ENCODE measurements around the gene TMEM208. TPM values are rescaled to one million over a fixed set of nuclear protein-coding genes. Genes with fewer than 3 reads are reported as not detected.

Gene TMEM208
- total RNA-seq, 4 donors from 2014 or later: 23.9 to 40.3 (median 33.3) TPM

DNA sequence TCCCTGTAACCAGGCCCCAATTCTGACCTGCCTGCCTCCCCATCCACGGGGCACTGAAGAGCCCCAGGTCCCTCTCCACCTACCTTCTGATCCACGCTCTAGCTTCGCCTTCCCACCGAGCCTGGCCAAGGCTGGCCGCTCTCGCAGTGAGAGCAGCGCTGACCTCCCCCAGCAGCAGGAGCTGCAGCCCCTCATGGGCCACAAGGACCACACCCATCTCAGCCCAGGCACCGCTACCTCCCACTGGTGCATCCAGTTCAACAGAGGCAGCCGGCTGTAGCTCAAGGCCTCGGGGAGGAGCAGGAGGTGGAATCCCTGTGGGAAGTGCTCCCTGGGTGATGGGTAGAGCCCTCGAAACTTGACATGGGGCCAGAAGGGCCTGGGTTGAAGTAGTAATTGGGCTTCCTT, 44.0 kb downstream of the TMEM208 start:
- no peak overlapping the region for H3K27ac ChIP-seq
- peak in 1 of 3 donors; percentile 41 for DNase-seq
- H3K27me3 ChIP-seq: no peaks in the 10 kb centered on the region
- TF ChIP-seq, protein P1, sequence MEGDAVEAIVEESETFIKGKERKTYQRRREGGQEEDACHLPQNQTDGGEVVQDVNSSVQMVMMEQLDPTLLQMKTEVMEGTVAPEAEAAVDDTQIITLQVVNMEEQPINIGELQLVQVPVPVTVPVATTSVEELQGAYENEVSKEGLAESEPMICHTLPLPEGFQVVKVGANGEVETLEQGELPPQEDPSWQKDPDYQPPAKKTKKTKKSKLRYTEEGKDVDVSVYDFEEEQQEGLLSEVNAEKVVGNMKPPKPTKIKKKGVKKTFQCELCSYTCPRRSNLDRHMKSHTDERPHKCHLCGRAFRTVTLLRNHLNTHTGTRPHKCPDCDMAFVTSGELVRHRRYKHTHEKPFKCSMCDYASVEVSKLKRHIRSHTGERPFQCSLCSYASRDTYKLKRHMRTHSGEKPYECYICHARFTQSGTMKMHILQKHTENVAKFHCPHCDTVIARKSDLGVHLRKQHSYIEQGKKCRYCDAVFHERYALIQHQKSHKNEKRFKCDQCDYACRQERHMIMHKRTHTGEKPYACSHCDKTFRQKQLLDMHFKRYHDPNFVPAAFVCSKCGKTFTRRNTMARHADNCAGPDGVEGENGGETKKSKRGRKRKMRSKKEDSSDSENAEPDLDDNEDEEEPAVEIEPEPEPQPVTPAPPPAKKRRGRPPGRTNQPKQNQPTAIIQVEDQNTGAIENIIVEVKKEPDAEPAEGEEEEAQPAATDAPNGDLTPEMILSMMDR (IDR thresholded peaks at IDR 0.05): no peak
- no peak for TF ChIP-seq POLR2A (IDR thresholded peaks at IDR 0.05)
- no peak overlapping the region for H3K4me3 ChIP-seq
- H3K9me3 ChIP-seq: no peaks in the 10 kb centered on the region
- H3K36me3 ChIP-seq: no peaks in the 10 kb centered on the region
- no peaks in the 10 kb centered on the region for H3K4me1 ChIP-seq

DNA sequence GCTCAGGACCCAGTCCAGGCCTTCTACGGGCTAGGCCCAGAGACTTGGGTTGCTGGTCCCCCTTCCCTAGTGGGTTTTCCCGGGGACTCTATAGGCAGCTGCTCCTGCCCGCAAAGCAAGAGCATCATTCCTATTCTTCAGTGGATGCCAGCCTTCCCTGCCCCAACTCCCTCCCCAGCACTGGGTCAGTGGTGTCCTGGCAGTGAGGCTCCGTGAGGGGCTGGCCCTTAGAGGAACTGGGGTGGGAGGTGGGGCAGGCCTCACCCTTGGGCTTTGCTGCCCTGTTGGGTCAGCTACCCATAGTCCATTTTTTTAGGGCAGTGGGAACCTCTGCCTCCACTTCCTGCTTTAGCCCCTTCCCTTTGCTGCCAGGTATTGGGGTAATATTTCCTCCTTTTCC, 44.5 kb downstream of the TMEM208 start:
- H3K27ac ChIP-seq: no peak overlapping the region
- no peaks in the 10 kb centered on the region for H3K4me1 ChIP-seq
- no peaks in the 10 kb centered on the region for H3K36me3 ChIP-seq
- no peaks in the 10 kb centered on the region for H3K27me3 ChIP-seq
- H3K4me3 ChIP-seq: no peak overlapping the region
- no peak for TF ChIP-seq POLR2A (IDR thresholded peaks at IDR 0.05)
- TF ChIP-seq, protein P1 (IDR thresholded peaks at IDR 0.05): no peak
- H3K9me3 ChIP-seq: no peaks in the 10 kb centered on the region
- no peak for DNase-seq

DNA sequence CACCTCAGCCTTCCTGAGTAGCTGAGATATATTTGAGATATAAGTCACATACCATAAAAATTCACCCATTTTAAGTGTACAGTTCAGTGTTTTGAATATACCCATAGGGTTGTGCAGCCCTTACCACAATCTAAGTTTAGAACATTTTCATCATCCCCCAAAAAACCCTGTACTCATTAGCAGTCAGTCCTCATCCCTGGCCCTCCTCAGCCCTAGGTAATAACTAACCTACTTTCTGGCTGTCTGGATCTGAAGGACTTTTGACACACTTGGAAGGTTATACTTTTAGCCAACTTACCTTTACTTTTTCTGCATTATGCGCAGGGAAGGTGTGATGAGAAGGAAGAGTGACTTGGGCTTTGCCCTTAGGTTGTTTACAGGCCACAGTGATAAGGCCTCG, 48.4 kb downstream of the TMEM208 start:
- H3K36me3 ChIP-seq: no peaks in the 10 kb centered on the region
- no peaks in the 10 kb centered on the region for H3K27me3 ChIP-seq
- peaks cover 0 to 27% (median 7%) of the 10 kb centered on the region in 4 donors for H3K4me1 ChIP-seq
- no peaks in the 10 kb centered on the region for H3K9me3 ChIP-seq
- no peak overlapping the region for H3K4me3 ChIP-seq
- DNase-seq: no peak
- H3K27ac ChIP-seq: no peak overlapping the region
- TF ChIP-seq, protein P1 (IDR thresholded peaks at IDR 0.05): no peak
- TF ChIP-seq POLR2A (IDR thresholded peaks at IDR 0.05): no peak

DNA sequence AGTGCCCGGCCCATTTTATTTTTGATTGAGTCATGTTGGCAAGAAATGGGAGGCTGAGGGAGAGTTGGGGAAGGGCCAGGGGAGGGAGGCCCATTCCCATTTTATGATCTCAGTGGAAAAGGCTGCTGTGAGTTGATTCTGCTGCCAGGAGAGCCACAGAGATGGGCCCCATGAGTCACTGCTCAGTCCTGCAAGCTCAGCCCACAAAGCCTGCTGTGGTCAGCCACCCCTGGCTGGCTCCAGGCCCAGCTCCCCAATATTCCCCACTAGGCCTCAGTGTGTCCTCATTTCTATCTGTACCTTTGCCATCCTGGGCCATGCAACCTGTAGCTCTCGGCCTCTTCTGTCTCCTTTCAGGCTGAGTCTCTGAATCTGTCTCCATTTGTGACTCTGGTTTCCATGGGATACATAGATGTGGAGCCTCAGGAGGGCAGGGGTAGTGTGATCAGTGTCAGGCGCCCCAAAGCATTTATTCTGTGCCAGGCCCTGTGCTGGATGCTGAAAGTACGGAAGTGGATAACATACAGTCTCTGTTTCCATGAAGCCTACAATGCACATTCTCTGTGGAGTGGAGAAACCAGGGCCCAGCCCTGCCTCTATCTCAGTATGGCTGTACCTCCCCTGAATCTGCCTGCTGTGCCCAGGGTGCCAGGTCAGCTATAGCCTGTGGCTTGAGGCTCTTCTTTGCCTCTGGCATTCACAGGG, 50.5 kb downstream of the TMEM208 start:
- TF ChIP-seq, protein P1 (IDR thresholded peaks at IDR 0.05): no peak
- TF ChIP-seq POLR2A (IDR thresholded peaks at IDR 0.05): no peak
- no peak for DNase-seq
- H3K4me3 ChIP-seq: no peak overlapping the region
- peaks cover 0 to 27% (median 7%) of the 10 kb centered on the region in 4 donors for H3K4me1 ChIP-seq
- H3K36me3 ChIP-seq: no peaks in the 10 kb centered on the region
- peak overlapping the region in 2 of 4 donors; percentile 52 to 70 for H3K27ac ChIP-seq
- H3K9me3 ChIP-seq: no peaks in the 10 kb centered on the region
- H3K27me3 ChIP-seq: no peaks in the 10 kb centered on the region

DNA sequence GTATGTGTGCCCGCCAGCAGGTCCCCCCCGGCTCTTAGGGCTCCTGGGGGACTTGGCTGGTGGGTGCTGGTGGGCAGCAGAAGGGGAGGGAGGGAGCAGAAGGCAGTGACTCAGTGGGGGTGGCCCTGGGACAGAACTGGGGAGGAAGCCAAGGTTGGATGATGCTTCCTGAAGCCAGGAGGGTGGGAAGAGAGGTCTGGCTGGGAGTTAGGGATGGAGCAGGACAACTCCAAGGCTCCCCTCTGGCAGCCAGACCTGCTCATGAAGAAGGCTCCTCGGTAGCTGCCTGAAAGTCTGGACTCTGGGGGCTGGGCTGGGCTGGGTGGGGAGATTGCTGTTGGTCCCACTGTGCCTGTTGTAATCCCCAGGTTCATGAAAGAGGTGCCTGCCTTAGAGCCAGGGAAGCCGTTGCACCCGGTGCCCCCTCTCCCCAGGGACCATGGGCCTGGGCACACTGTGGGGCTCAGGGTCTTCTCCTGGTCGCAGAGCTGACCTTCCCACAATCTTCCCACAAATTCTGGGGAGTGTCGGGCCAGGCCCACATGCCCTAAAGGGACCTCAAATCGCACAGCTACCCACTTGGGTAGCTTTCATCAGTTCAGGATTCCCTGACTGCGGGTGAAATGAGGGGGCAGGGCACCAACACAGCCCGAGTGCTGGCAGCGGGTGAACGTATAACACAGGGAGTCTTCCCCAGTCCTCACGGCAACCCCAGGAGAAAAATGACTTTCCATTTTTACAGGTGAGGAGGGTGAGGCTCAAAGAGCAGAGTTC, 51.3 kb downstream of the TMEM208 start:
- Histone ChIP-seq H3K9me3 (no peaks in the 10 kb centered on the region), H3K27me3 (no peaks in the 10 kb centered on the region), H3K4me1 (peaks cover 0 to 27% (median 7%) of the 10 kb centered on the region in 4 donors), H3K27ac (peak overlapping the region; percentile 33 to 75 (median 61)), H3K36me3 (no peaks in the 10 kb centered on the region), H3K4me3 (peak overlapping the region; percentile 65 to 95 (median 85))
- DNase-seq: no peak
- TF ChIP-seq POLR2A (IDR thresholded peaks at IDR 0.05): no peak
- TF ChIP-seq, protein P1 (IDR thresholded peaks at IDR 0.05): no peak

Small RNA genes within 50 kb of the gene (small RNA-seq; reads per million reads assigned to genes)
- 2.4 to 4.1 reads per million in 2 donors for gene MIR328

Other genes starting within 250 kb of the TMEM208 start
- 10 to 100 TPM; 13.7 to 26.5 (median 17.9) TPM for gene CES4A, start 238.5 kb upstream of the TMEM208 start, total RNA-seq
- 10 to 100 TPM; 14.0 to 30.5 (median 26.6) TPM for gene CBFB, start 198.0 kb upstream of the TMEM208 start, total RNA-seq
- 10 to 100 TPM; 11.4 to 30.6 (median 20.4) TPM for gene PHAF1, start 117.2 kb upstream of the TMEM208 start, total RNA-seq
- 1 to 10 TPM; 2.5 to 4.0 (median 3.5) TPM for gene B3GNT9, start 76.1 kb upstream of the TMEM208 start, total RNA-seq
- gene TRADD, start 67.2 kb upstream of the TMEM208 start, total RNA-seq: 10 to 100 TPM; 23.5 to 52.0 (median 32.0) TPM
- 10 to 100 TPM; 19.6 to 57.1 (median 35.1) TPM for gene FBXL8, start 67.2 kb upstream of the TMEM208 start, total RNA-seq
- 100 to 1,000 TPM in 1 of 4 donors, 10 to 100 TPM in 3; 15.6 to 140 (median 69.8) TPM for gene HSF4, start 62.4 kb upstream of the TMEM208 start, total RNA-seq
- gene NOL3, start 56.6 kb upstream of the TMEM208 start, total RNA-seq: 10 to 100 TPM; 24.4 to 65.2 (median 34.1) TPM
- gene MATCAP1, start 43.2 kb upstream of the TMEM208 start, total RNA-seq: 10 to 100 TPM; 20.8 to 57.8 (median 42.3) TPM
- gene EXOC3L1, start 37.0 kb upstream of the TMEM208 start, total RNA-seq: 10 to 100 TPM in 1 of 4 donors, 1 to 10 TPM in 3; 1.2 to 10.9 (median 4.7) TPM
- gene E2F4, start 35.0 kb upstream of the TMEM208 start, total RNA-seq: 100 to 1,000 TPM; 122 to 182 (median 144) TPM
- gene ELMO3, start 28.0 kb upstream of the TMEM208 start, total RNA-seq: 100 to 1,000 TPM in 1 of 4 donors, 10 to 100 TPM in 3; 25.6 to 119 (median 82.2) TPM
- 10 to 100 TPM; 13.3 to 64.4 (median 38.8) TPM for gene FHOD1, start 20.4 kb downstream of the TMEM208 start, total RNA-seq
- 1 to 10 TPM; 1.2 to 2.2 (median 1.8) TPM for gene SLC9A5, start 21.8 kb downstream of the TMEM208 start, total RNA-seq
- 10 to 100 TPM; 12.3 to 16.5 (median 14.0) TPM for gene PLEKHG4, start 52.4 kb downstream of the TMEM208 start, total RNA-seq
- gene KCTD19, start 99.6 kb downstream of the TMEM208 start, total RNA-seq: not detected
- gene LRRC36, start 99.7 kb downstream of the TMEM208 start, total RNA-seq: 1 to 10 TPM in 1 of 4 donors, not detected in 3; 5.1 TPM
- 10 to 100 TPM in 2 of 4 donors, 1 to 10 TPM in 2; 6.6 to 33.3 (median 16.6) TPM for gene TPPP3, start 166.4 kb downstream of the TMEM208 start, total RNA-seq
- gene ZDHHC1, start 189.3 kb downstream of the TMEM208 start, total RNA-seq: 10 to 100 TPM in 1 of 4 donors, 1 to 10 TPM in 3; 3.5 to 14.5 (median 6.3) TPM
- 100 to 1,000 TPM; 116 to 688 (median 499) TPM for gene HSD11B2, start 204.0 kb downstream of the TMEM208 start, total RNA-seq

Measured in Peyer's patch (tissue), 4 donors.